ENCODE measurements around the gene CMC2.

The CMC2 gene

GRCh38 chr16:81004646-81005353 lies 1.9 kb downstream of the CMC2 start:
- ChIA-PET POLR2A (interaction anchor here (1.0 kb wide), 1 partner anchor 12 kb away, joined by 3 read pairs; no protein-coding TSS in a partner anchor), CTCF (interaction anchor here (0.6 to 7.0 kb wide), 35 partner anchors 8 to 735 kb away, joined by 3 to 125 read pairs (median 5); partner anchors contain the start of gene ATMIN)
- DNase-seq (ENCODE audit: low read depth, low spot score): no peak
- peak overlapping the region; percentile 10 for H3K4me3 ChIP-seq (ENCODE audit: low read depth, low read length)
- peak; percentile 23 for TF ChIP-seq CTCF (IDR thresholded peaks at IDR 0.05; ENCODE audit: insufficient read depth, low read length, missing control alignments)

- ChIA-PET POLR2A (no interaction called here), CTCF (interaction anchor here (0.6 to 7.0 kb wide), 33 partner anchors 7 to 736 kb away, joined by 3 to 125 read pairs (median 6); partner anchors contain the start of gene ATMIN)
- DNase-seq (ENCODE audit: low read depth, low spot score): peak; percentile 10
- H3K4me3 ChIP-seq (ENCODE audit: low read depth, low read length): peak overlapping the region; percentile 6
- TF ChIP-seq CTCF (IDR thresholded peaks at IDR 0.05; ENCODE audit: insufficient read depth, low read length, missing control alignments): no peak
Observed at GRCh38 chr16:81003610-81004460, 2.9 kb downstream of the CMC2 start.

- CTCF ChIA-PET: interaction anchor here (1.1 to 7.0 kb wide), 10 partner anchors 11 to 202 kb away, joined by 3 to 125 read pairs (median 14); no protein-coding TSS in a partner anchor
- no peak for TF ChIP-seq CTCF (IDR thresholded peaks at IDR 0.05; ENCODE audit: insufficient read depth, low read length, missing control alignments)
- H3K4me3 ChIP-seq (ENCODE audit: low read depth, low read length): no peak overlapping the region
- DNase-seq (ENCODE audit: low read depth, low spot score): no peak
- POLR2A ChIA-PET: no interaction called here
Observed at GRCh38 chr16:81003064-81003463, 3.6 kb downstream of the CMC2 start.

GRCh38 chr16:81001330-81001729 lies 5.4 kb downstream of the CMC2 start:
- CTCF ChIA-PET: interaction anchor here (7.0 kb wide), 1 partner anchor 10 kb away, joined by 125 read pairs; no protein-coding TSS in a partner anchor
- no peak for TF ChIP-seq CTCF (IDR thresholded peaks at IDR 0.05; ENCODE audit: insufficient read depth, low read length, missing control alignments)
- POLR2A ChIA-PET: interaction anchor here (0.7 kb wide), 1 partner anchor 8 kb away, joined by 3 read pairs; no protein-coding TSS in a partner anchor
- H3K4me3 ChIP-seq (ENCODE audit: low read depth, low read length): no peak overlapping the region
- DNase-seq (ENCODE audit: low read depth, low spot score): no peak

- ChIA-PET CTCF (interaction anchor here (7.0 kb wide), 1 partner anchor 9 kb away, joined by 125 read pairs; no protein-coding TSS in a partner anchor), POLR2A (interaction anchor here (0.7 kb wide), 1 partner anchor 8 kb away, joined by 3 read pairs; no protein-coding TSS in a partner anchor)
- no peak for TF ChIP-seq CTCF (IDR thresholded peaks at IDR 0.05; ENCODE audit: insufficient read depth, low read length, missing control alignments)
- no peak for DNase-seq (ENCODE audit: low read depth, low spot score)
- no peak overlapping the region for H3K4me3 ChIP-seq (ENCODE audit: low read depth, low read length)
Observed at GRCh38 chr16:81000873-81001272, 5.8 kb downstream of the CMC2 start.

All from AG04449 (cell line).